ENCODE results near the gene KRTAP10-6. TPM values are rescaled to one million over a fixed set of nuclear protein-coding genes. Genes with fewer than 3 reads are reported as not detected.

KRTAP10-6 gene
- total RNA-seq, 4 donors from 2014 or later = not detected

DNA sequence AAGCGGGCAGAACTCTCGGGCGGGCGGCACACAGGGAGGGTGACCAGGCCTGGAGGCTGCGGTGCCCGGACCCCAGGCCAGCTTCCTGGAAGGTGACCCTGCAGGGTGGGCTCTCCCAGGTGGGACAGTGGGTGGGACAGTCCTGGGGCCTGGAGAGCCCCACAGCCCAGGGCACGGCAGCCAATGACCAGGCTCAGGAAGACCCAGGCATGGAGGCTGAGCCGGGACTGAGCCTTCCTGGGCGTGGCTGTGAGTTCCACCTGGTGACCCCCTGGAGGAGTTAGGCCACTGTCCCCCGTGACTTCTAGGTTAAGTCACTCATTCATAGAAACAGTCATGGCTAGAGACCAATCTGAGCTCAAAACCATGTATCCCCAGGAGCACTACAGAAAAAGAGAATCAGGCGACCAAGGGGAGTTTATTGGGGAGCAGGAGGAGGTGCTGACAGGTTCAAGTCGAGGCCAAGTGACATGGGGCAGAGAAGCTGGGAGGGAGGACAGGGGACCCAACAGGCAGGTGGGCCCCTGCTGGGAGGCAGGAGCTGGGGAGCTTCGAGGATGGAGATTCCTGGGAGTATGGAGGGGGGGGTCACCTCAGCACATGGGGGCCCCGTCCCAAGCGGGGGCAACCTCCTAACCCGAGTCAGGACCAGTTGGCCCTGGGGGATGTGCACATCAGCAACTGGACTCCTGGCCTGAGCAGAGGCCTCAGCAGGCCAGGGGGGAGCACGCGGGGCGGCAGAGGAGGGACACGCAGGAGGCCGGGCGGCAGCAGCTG is 13.1 kb downstream of the KRTAP10-6 start:
- H3K9me3 ChIP-seq = peaks cover 0 to 33% (median 18%) of the 10 kb centered on the region in 3 donors
- no peak overlapping the region for H3K27ac ChIP-seq
- no peak overlapping the region for H3K4me3 ChIP-seq
- WGBS, 2 donors = 36 to 77% methylated on average over 2 to 9 of the region's 22 CpGs
- peaks cover 0 to 48% (median 0%) of the 10 kb centered on the region in 4 donors for H3K27me3 ChIP-seq
- DNase-seq = no peak
- intact Hi-C loops (cut with DNase I) = no loop called here
- H3K36me3 ChIP-seq = no peaks in the 10 kb centered on the region
- peaks cover 0 to 7% (median 0%) of the 10 kb centered on the region in 3 donors for H3K4me1 ChIP-seq
- TF ChIP-seq POLR2A (IDR thresholded peaks at IDR 0.05) = no peak
- TF ChIP-seq, protein P1, sequence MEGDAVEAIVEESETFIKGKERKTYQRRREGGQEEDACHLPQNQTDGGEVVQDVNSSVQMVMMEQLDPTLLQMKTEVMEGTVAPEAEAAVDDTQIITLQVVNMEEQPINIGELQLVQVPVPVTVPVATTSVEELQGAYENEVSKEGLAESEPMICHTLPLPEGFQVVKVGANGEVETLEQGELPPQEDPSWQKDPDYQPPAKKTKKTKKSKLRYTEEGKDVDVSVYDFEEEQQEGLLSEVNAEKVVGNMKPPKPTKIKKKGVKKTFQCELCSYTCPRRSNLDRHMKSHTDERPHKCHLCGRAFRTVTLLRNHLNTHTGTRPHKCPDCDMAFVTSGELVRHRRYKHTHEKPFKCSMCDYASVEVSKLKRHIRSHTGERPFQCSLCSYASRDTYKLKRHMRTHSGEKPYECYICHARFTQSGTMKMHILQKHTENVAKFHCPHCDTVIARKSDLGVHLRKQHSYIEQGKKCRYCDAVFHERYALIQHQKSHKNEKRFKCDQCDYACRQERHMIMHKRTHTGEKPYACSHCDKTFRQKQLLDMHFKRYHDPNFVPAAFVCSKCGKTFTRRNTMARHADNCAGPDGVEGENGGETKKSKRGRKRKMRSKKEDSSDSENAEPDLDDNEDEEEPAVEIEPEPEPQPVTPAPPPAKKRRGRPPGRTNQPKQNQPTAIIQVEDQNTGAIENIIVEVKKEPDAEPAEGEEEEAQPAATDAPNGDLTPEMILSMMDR (IDR thresholded peaks at IDR 0.05) = no peak

DNA sequence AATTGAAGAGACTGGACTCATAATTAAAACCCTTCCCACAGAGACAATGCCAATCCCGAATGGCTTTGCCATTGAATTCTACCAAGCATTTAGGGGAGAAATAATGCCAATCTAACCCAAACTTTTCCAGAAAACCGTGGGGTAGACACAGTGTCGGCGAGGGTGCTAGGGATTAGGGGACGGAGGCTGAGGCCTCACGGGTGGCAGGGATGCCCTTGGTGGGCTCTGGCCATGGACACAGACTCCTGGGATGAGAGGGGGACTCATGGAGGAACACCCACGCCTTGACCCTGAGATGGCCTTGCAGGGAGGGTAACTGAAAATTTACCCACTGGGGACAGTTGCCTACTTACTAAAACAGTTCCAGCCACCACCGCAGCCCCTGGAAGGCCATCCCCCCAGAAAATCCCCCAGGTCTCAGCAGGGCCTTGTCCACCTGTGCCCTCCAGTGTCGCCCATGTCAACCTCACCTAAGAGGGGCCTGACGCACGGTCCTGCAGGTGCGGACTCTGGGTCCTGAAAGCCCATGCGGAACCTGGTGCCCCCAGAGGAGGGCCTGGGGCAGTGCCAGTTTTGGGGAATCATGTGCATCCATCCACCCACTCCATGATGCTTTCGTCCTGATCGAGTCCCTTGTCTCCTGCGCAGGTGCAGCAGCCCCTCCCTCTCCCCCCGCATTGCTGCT is 13.8 kb downstream of the KRTAP10-6 start:
- Histone ChIP-seq H3K4me1 (peaks cover 0 to 12% (median 0%) of the 10 kb centered on the region in 3 donors), H3K27me3 (peaks cover 0 to 49% (median 0%) of the 10 kb centered on the region in 4 donors), H3K27ac (no peak overlapping the region), H3K9me3 (peaks cover 0 to 33% (median 18%) of the 10 kb centered on the region in 3 donors), H3K36me3 (no peaks in the 10 kb centered on the region), H3K4me3 (no peak overlapping the region)
- 83 to 90% methylated on average over 7 to 8 of the region's 17 CpGs for WGBS, 2 donors
- TF ChIP-seq, protein P1 (IDR thresholded peaks at IDR 0.05) = no peak
- no peak for TF ChIP-seq POLR2A (IDR thresholded peaks at IDR 0.05)
- no peak for DNase-seq
- intact Hi-C loops (cut with DNase I) = no loop called here

DNA sequence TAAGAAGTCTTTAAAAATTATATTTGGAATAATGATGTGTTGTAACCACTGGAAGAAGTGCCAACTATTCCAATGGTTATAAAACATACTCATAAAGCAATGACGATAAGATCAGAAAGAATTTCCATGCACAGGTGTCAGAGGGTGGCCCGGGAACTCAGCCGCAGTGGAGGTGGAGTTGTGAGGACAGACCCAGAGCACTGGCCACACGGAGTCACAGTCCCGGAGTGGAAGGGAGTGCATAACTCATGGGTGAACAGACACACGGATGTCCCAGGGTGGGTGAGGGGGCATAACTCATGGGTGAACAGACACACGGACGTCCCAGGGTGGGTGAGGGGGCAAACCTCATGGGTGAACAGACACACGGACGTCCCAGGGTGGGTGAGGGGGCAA is 16.3 kb downstream of the KRTAP10-6 start:
- H3K4me3 ChIP-seq = no peak overlapping the region
- H3K4me1 ChIP-seq = peaks cover 0 to 14% (median 0%) of the 10 kb centered on the region in 3 donors
- H3K9me3 ChIP-seq = peaks cover 0 to 18% (median 15%) of the 10 kb centered on the region in 3 donors
- TF ChIP-seq POLR2A (IDR thresholded peaks at IDR 0.05) = no peak
- TF ChIP-seq, protein P1 (IDR thresholded peaks at IDR 0.05) = no peak
- no peak for DNase-seq
- intact Hi-C loops (cut with DNase I) = no loop called here
- H3K27ac ChIP-seq = no peak overlapping the region
- no peaks in the 10 kb centered on the region for H3K36me3 ChIP-seq
- WGBS, 2 donors = 88 to 93% methylated on average over 6 to 10 of the region's 10 CpGs
- H3K27me3 ChIP-seq = peaks cover 0 to 43% (median 0%) of the 10 kb centered on the region in 4 donors

DNA sequence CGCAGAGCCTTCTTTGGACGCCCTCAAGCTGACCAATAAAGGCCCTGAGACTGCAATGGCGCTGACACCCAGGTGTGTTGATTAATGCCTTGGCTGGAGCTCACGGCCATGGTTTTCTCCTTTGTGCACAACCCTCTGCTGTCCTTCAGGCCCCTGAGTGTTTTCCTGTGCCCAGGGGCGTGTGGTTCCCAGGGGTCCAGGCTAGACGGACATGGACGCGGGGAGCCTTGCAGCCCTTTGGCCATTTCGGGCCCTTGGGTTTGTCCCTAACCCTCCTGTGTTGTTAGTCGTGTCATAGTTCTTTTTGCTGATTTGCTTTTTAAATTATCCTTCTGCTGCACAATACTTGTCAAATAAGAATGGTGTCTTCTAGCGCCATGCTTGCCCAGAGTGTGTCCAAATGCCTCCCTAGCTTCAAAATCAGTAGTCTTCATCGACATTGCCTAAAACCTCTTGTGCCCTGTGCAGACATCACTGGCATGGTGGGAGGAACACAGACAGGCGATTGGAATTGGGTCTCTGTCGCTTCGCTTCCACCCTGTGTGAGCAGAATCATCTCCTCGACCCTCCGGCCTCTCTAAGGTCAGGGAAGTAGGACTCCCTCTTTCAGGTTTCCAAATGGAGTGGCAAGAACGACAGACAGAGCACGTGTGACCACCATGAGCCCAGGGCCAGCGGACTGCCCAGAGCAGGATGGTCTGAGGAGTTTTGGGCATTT is 16.8 kb downstream of the KRTAP10-6 start:
- no peaks in the 10 kb centered on the region for H3K36me3 ChIP-seq
- DNase-seq = no peak
- H3K9me3 ChIP-seq = peaks cover 0 to 14% (median 14%) of the 10 kb centered on the region in 3 donors
- intact Hi-C loops (cut with DNase I) = no loop called here
- H3K27ac ChIP-seq = no peak overlapping the region
- peaks cover 0 to 43% (median 0%) of the 10 kb centered on the region in 4 donors for H3K27me3 ChIP-seq
- TF ChIP-seq, protein P1 (IDR thresholded peaks at IDR 0.05) = no peak
- TF ChIP-seq POLR2A (IDR thresholded peaks at IDR 0.05) = no peak
- peaks cover 0 to 14% (median 0%) of the 10 kb centered on the region in 3 donors for H3K4me1 ChIP-seq
- no peak overlapping the region for H3K4me3 ChIP-seq
- 88 to 89% methylated on average over 16 to 18 of the region's 20 CpGs for WGBS, 2 donors
